GM21825 (cell line): ENCODE results near the gene GAGE10.
"Not testable (repeated sequence)": the region's sequence is repeated elsewhere in the genome, so short reads cannot be mapped to it uniquely, and the experiment has no call there.

ENCODE experiments used
- ATAC-seq: cut with Tn5 transposase; IDR thresholded peaks from one replicate; pipeline ENCODE4 v1.9.1; 2021; ENCODE audit warnings: mild to moderate bottlenecking, moderate library complexity; ENCODE audit not compliant: unreplicated experiment

Gene GAGE10

DNA sequence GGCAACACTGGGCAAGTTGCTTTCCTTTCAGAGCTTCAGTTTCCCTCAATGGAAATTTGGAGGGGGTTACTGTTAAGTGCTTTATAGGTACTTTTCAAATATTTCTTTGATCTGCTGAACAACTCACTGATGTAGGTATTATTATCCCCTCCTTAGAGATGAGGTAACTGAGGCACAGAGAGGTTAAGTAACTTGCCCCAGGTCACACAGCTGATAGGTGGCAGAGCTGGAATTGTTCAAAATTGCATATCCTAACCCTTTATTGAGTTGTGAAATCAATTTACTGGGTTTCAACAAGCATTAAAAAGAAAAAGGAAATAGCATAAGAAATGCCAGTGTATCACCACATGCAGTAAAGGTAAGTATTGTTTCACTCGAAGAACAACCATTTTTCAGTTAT, 27.2 kb upstream of the GAGE10 start:
- no peak for ATAC-seq

DNA sequence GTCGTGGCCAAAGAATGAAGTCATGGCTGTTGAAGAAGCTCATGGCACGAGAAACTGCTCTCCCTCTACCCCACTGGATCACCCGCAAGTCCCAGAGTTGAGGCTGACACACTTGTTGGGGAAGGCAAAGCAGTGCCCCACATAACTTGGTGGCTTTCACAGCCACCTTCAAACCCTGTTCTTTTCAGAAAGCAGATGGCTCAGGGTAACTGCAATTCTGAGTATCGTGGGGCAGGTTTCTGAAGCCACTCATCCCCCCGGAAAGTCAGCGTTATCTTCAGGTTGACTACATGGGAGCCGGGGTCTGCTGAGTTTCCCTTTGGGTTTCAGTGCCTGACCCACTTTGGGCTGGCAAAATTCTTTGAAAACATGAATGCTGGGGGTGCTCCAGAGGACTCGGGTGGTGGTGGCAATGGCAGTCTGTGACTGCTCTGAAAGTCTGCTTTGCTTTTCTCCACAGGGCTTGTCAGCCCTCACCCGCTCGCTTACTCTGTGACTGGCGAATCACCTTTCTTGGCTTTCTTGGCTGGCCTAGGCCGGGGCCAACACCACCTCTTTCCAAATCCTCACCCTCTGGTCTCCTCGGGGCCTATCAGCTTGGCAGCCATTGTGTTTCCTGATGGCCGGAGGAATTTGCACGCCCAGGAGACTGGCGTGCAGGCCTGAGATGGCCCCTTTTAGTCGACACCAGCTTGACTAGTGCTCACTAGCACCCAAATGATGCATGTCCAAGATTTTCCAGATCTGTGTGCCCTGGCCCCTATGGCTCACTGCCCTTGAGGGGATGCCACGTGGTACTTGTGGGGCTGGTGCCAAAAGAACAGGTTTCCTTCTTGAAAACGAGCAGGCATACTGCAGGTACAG, 26.5 kb upstream of the GAGE10 start:
- ATAC-seq: no peak

DNA sequence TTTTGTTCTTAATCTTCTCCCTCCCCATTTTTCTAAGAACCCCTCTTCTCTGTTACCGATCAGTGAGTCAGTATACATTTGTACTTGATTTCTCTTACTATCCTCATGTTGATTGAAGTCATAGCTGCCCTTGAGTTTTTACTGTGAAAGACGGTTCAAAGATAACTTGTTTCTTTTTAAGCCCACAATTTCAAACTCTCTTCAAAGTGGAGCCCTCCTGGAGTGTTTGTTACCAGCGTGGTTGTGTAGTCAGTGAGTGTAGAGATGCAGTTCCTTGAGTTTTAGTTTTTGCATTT, 26.0 kb upstream of the GAGE10 start:
- ATAC-seq: no peak

DNA sequence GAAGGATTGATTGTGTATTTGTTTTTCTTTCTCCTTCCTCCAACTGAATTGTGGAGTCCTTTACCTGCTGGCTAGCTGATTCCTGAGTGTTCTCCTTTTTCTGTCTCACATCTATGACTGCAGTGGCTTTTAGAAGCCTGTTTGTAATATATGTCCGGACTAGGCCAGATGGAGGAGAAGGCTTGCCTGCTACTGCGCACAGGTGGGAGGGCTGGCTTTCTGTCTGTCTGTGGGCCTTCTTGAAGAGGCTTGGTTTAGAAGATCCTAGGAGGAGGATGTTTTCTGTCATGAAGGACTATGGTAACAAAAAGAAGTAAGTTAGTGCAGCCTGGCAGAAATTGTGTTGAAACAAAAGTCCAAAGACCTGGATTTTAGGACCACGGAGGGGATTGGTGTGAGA, 25.4 kb upstream of the GAGE10 start:
- no peak for ATAC-seq

DNA sequence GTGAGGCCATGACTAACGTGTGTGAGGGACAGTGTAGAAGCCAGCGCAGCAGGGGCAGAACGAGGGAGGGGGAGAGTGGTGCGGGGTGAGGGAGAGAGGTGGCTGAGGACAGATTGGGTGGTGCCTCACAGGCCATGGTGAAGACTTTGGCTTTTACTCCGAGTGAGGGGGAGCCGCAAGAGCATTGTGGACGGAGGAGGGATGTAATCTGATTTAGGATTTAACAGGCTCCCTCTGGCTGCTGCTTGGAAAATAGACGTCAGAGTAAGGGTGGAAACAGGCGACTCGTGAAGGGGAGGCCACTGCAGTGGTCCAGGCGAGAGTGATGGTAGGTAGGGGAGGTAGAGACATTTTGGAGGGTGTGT, 20.8 kb upstream of the GAGE10 start:
- ATAC-seq: no peak

DNA sequence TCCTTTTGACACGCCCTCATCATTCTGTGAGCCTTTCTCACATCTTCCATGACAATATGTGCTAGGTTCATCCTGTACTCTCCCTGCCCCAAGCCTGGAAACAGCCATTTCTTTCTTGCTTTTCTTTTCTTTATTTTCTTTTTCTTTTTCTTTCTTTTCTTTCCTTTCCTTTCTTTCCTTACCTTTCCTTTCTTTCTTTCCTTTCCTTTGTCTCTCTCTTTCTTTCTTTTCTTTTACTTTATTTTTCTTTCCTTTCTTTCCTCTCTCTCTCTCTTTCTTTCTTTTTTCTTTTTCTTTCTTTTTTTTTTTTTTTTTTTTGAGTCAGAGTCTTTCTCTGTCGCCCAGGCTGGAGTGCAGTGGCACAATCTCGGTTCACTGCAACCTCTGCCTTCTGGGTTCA, 19.2 kb upstream of the GAGE10 start:
- no peak for ATAC-seq

DNA sequence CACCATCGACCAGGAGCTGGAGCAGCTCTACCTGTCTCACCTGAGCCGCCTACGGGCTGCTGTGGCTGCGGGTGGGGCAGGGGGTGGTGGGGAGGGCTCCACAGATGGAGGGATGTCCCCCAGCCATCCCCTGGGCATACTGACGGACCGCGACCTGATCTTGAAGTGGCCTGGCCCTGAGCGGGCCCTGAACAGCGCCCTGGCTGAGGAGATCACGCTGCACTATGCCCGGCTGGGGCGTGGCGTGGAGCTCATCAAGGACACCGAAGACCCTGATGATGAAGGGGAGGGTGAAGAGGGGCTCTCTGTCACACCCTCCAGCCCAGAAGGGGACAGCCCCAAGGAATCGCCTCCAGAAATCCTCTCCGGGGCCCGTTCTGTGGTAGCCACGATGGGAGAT, 17.3 kb upstream of the GAGE10 start:
- ATAC-seq: no peak

DNA sequence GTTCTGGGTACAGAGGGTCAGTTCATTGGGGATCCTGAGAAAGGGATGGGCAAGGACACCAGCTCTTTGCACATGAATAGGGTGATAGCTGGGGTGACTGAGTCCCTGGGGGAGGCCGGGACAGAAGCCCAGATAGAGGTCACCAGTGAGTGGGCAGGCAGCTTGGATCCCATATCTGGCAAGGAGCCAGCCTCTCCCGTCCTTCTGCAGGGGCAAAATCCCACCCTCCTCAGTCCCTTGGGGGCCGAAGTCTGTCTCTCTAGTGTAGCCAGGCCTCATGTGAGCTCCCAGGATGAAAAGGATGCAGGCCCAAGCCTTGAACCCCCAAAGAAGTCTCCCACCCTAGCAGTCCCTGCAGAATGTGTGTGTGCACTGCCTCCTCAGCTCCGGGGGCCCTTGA, 16.9 kb upstream of the GAGE10 start:
- no peak for ATAC-seq

DNA sequence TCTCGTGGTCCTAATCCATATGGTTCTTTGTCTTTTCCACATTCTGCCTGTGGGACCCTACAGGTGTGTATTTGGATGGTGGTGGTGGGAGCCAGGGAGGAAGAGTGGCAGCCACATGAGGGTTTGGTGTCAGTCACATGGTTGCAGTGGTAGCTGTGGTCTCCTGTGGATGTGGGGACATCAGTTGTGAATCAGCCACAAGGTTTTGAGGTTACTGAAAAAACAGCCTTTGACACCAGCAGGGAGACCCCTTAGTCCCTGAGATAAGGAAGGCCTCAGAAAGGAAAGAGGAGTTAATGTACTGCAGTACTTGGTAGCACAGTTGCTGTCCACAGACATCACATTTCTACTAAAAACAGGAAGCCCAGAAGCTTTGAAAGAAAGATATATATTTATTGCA, 15.8 kb upstream of the GAGE10 start:
- ATAC-seq: no peak

DNA sequence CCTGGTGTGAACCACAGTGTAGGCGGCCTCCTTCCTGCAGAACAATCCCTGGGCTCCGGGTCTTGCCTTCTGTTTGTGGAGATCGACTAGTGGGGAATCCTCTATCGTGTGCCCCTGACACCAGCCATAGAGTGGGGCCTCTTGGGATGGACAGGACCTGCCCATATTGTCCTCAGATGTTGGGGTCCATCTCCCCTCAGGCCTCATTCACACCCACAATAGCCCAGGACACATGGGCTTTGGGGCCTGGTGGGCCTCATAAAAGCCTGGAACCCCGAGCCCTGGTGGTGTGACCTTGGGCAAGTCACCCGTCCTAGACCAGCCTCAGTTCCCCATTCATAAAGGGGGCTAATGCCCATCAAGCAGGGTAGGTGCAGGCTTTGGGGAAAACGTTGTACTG, 13.2 kb upstream of the GAGE10 start:
- no peak for ATAC-seq

DNA sequence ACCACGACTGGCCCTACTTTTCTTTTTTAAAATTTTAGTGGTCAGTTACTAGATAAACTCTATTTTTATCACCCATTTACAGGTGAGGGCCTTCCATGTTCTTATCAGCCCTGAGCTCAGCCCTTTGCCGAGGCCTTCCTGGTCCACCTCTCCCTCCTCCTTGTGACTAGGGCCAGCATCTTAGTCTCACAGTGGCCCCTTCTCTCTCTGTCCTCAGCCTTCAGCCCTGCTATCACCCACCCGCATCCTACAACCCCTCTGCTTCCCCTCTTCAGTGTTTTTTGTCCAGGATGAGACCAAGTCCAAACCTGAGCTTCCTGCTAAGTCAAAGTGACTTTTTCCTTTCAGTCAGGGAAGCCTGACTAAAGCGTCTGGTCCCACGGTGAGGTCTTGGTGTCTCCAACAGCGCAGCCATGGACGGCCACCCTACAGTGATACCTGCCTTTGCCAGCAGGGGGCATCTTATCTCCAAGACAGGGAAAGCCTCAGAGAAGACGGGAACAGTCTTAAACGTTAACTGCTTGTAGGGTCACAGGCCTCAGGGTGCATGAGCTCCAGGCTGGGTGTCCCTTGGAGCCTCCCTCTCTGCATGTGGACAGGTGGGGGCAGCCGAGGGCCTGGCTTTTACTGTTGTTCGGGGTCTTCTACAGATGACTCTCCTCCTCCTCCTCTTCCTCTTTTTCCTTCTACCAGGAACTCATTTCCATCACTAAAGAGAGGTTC, 11.7 kb upstream of the GAGE10 start:
- ATAC-seq: no peak

DNA sequence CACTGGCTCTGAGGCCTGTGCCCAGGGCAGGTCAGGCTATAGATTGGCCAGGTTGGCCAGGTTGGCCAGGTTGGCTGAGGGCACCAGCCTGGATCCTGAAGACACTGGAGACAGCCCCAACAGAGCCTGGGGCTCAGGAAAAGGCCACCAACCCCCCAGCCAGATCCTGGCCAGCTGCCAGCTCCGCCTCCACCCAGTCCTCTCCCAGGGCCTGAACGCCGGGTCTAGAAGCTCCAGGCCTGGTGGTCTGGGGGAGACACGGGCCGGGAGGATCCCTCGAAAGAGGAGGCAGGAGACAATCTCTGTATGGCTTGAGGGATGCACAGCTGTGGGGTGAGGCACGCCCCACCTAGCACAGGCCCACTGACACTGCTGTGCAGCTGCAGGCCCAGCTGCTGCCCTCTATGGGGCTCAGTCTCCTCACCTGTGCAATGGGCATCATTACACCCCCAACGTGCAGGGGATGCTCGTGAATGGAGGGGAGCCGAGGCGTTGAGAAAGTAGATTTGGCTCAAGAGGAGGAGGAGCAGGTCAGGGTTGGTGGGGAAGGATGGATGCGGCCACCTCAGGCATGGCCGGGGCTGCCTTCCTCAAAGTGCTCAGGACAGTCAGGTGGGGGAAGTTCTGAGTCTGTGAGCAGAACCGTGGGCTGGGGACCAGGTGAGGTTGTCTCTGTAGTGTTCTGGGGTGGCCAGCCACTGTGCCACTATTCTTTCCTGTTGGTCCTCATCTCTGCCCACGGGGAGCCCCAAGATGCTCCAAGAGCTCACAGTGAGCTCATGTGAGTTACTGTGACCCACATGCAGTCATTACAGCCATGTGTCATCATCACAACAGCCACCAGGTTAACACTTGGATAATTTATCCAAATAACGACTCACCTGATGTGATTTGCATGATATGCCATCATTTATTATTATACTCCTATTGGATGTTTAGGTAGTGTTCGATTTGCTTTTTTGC, 10.8 kb upstream of the GAGE10 start:
- no peak for ATAC-seq

DNA sequence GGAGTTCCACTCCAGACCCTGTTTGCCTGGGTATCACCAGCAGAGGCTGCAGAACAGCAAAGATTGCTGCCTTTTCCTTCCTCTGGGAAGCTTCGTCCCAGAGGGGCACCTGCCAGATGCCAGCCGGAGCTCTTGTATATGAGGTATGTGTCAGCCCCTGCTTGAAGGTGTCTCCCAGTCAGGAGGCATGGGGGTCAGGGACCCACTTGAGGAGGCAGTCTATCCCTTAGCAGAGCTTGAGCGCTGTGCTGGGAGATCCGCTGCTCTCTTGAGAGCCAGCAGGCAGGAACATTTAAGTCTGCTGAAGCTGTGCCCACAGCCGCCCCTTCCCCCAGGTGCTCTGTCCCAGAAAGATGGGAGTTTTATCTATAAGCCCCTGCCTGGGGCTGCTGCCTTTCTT, 4.2 kb upstream of the GAGE10 start:
- ATAC-seq: not testable (repeated sequence)

DNA sequence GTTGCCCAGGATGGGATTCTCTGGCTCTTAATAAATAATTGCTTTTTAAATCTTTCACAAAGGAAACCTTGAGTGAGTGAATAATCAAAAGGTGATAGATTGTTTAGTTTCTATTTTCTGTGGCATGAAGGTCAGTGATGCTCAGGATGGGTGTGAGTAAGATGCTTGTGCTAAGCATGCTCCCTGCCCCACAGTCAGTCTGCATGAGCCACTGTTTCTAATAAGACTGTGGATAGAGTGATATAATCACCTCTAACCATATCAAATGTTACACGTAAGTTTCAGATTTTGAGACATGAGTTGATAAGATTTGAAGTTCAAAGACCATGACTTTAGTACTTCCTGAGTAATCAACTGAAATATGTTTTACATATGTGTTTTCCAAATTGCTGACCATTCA, 2.7 kb upstream of the GAGE10 start:
- ATAC-seq: no peak

DNA sequence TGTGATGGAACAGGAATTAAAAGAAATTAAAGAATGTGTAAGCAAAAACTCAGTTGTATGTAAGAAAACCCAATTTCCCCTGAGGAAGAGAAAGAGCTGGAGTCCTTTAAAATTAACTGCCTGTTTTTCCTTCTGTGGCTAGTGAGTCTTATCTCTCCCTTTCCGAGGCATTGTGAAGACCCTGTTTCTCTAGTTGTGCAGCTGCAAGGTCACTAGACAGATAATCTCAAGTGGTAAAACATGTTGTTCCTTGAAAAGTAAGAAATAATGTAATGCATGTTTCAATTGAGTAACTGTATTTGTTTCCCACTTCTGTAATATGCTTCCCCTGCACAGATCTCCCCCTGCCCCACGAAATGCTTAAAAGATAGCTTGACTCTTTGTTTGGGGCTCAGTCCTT, 4.3 kb downstream of the GAGE10 start:
- not testable (repeated sequence) for ATAC-seq

DNA sequence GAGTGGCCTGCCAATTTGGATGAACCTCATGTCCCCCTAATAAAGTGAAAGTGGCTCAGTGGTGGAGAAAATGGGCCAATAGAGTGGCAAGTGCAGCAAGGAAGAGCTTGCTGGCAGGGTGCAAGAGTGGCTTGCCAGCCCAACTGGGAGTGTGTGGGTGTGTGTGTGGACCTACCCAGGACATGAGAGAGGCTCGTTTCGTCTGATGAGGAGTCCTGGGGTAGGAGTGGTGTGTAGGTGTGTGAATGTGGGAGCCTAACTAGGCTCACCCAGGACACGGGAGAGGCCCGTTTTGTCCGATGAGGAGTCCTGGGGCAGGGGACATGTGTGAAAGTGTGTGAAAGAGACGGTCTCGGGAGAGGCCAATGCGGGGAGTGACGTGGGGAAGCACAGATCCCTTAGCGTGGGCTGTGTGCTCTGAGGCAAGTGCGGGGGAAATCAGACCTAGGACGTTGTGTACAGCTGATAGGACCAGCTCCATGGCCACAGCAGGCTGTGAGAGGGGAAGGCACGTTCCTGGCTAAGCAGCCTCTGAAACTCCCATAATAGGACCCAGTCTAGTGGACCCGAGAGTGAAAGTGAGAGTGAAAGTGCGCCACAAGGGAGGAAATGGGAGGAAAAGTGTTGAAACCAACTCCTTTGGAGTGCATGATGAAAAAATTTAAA, 5.3 kb downstream of the GAGE10 start:
- ATAC-seq: no peak

DNA sequence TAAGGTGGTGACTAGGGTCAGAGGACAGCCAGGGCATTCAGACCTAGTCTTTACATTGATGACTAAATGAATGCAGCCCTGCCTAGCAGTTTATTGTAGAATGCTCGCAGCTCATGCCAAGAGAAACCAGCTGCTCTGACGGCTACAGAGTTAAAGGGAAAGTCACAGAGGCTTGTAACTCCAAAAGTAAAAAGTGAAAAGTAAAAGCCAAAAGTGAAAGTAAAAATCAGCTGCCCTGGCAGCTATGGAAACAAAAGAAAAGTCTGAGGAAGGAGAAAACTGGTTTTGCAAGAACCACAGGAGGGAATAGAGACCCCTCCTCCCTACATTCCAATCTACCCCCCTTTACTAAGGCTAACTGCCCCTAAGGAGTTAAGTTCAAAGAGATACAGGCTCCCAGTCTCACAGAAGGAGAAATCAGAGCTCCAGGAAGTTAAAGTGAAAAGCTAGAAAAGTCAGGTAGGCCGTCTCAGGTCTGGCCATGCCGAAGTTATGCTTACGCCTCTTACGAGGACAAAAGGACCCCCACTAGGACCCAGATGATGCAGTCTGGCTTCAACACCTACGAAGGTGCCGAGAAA, 6.0 kb downstream of the GAGE10 start:
- no peak for ATAC-seq

DNA sequence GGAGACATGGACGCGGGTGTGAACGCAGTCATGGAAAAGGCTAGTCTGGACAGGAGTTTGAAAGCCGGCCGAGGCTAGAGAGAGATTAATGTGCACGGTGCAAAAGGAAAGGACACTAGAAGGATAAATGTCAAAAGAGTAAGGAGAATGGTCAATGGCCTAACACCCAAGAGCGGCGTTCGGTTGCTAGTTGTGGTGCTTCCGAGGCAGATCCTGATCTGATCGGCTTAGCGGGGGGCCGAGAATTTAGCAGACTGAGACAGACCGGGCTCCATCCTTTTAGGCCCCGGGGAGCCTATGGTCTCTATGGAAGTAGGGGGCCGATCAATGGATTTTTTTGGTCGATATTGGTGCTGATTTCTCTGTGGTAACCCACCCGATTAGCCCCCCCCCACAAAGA, 6.9 kb downstream of the GAGE10 start:
- no peak for ATAC-seq

DNA sequence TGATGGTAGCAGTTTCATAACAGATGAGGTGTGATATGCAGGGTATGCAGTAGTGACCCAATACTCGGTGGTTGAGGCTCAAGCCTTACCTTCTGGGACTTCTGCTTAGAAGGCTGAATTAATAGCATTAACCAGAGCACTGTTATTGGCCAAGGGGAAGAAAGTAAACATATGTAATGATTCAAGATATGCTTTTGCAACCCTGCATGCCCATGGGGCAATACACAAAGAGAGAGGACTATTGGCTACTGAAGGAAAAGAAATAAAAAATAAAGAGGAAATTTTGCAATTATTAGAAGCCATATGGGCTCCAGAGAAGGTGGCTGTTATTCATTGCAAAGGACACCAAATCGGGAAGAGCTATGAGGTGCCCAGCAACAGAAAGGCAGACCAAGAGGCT, 8.7 kb downstream of the GAGE10 start:
- ATAC-seq: no peak

DNA sequence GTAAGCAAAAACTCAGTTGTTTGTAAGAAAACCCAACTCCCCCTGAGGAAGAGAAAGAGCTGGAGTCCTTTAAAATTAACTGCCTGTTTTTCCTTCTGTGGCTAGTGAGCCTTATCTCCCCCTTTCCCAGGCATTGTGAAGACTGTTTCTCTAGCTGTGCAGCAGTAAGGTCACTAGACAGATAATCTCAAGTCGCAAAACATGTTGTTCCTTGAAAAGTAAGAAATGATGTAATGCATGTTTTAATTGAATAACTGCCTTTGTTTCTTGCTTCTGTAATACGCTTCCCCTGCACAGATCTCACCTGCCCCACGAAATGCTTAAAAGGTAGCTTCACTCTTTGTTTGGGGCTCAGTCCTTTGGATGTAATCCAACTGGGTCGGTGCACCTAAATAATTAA, 12.6 kb downstream of the GAGE10 start:
- no peak for ATAC-seq

DNA sequence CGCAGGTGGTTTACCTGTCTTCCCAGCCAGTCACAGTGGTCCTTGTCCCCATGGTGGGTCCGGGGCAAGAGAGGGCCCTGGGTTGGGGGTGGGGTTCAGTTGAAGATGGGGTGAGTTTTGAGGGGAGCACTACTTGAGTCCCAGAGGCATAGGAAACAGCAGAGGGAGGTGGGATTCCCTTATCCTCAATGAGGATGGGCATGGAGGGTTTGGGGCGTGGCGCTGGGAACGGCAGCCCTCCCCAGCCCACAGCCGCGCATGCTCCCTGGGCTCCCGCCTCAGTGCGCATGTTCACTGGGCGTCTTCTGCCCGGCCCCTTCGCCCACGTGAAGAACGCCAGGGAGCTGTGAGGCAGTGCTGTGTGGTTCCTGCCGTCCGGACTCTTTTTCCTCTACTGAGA, 18.3 kb downstream of the GAGE10 start, which contains the start of gene GAGE12J:
Gene GAGE12J, plus strand, starts transcription at position 301 of the 400 bp plus-strand sequence. CDS start 1,157 bp downstream, outside the sequence.
- ATAC-seq: not testable (repeated sequence)
